Measurements from ENCODE around the gene B3GAT1.

The B3GAT1 gene

DNA sequence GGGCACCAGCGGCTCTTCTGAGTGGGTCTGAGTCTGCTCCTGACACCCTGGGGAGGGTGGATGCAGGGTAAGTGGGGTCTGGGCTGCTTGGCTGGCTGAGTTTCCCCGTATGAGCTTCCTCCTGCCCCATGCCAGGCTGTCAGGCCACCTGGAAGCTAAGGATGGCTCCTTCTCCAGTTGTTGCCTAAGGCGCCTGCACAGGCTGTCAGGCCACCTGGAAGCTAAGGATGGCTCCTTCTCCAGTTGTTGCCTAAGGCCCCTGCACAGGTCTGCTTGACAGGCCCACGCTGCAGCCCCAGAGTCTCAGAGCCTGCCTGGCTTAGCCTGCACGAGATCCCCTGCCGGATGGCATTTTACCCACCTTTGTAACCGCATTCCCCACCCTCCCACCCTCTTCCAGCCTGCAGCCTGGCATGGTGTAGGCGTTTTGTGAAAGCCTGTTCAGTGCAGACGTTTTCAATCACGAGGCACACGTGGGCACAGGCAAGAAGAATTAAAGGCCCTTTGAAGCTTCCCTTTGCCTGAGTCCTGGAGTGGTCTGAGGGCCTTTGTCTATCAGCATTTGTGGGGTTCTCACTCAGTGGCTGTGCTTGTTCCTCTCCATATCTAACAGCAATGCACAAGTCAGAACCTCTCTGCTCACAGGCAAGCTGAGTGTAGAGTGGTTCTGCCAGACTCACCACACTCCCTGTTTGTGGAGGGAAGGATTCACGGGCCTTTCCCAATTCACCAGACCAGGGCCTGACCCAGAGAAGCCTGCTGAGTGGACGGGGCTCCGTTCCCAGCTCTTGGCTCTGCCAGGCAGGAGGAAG, 40.2 kb upstream of the B3GAT1 start:
- no peak overlapping the region for H3K27ac ChIP-seq (ENCODE audit: low read depth, low read length)
- H3K4me1 ChIP-seq (ENCODE audit: control insufficient read depth, low read length) = no peaks in the 10 kb centered on the region
- H3K4me3 ChIP-seq (ENCODE audit: low read length) = no peak overlapping the region
- H3K79me2 ChIP-seq (ENCODE audit: control insufficient read depth, low read length) = no peaks in the 10 kb centered on the region
- no peaks in the 10 kb centered on the region for H3F3A ChIP-seq (ENCODE audit: control insufficient read depth, insufficient read depth)
- no peaks in the 10 kb centered on the region for H4K20me1 ChIP-seq (ENCODE audit: control insufficient read depth, insufficient read depth, low read depth, low read length)
- peaks cover 12% of the 10 kb centered on the region; the same call in 1 of the 2 replicates for H3K9me3 ChIP-seq (ENCODE audit: control insufficient read depth, insufficient read depth, low read length)
- H3K27me3 ChIP-seq (ENCODE audit: control insufficient read depth, low read length) = no peaks in the 10 kb centered on the region
- H3K4me2 ChIP-seq (ENCODE audit: low read length) = no peak overlapping the region
- no peaks in the 10 kb centered on the region for H3K9me2 ChIP-seq (replicated peaks; ENCODE audit: control insufficient read depth, low read length)
- TF ChIP-seq, protein P1, sequence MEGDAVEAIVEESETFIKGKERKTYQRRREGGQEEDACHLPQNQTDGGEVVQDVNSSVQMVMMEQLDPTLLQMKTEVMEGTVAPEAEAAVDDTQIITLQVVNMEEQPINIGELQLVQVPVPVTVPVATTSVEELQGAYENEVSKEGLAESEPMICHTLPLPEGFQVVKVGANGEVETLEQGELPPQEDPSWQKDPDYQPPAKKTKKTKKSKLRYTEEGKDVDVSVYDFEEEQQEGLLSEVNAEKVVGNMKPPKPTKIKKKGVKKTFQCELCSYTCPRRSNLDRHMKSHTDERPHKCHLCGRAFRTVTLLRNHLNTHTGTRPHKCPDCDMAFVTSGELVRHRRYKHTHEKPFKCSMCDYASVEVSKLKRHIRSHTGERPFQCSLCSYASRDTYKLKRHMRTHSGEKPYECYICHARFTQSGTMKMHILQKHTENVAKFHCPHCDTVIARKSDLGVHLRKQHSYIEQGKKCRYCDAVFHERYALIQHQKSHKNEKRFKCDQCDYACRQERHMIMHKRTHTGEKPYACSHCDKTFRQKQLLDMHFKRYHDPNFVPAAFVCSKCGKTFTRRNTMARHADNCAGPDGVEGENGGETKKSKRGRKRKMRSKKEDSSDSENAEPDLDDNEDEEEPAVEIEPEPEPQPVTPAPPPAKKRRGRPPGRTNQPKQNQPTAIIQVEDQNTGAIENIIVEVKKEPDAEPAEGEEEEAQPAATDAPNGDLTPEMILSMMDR (IDR thresholded peaks at IDR 0.05; ENCODE audit: low read depth, low read length, poor library complexity, severe bottlenecking) = no peak
- no peak for TF ChIP-seq EZH2phosphoT487 (IDR thresholded peaks at IDR 0.05; ENCODE audit: borderline replicate concordance, low read length)
- H3K36me3 ChIP-seq (ENCODE audit: control insufficient read depth, low read length) = no peaks in the 10 kb centered on the region

DNA sequence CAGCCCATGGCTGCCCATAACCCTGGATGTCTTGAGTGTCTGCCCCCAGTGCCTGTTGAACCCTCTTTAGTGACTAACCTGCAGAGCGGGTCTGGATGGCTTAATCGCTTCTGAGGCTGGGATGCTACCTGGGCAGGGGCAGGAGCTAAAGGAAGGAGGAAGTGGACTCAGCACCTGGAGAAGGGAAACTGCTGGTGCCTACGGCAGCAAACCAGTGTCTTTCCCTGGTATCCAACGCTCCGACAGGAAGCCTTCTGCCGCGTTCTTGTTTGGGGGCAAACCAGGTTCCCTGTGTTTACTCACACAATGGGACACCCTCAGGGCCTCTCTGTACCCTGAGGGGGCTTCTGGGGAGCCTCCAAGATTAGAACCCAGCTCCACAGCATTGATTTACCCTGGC, 38.1 kb upstream of the B3GAT1 start:
- Histone ChIP-seq H3K79me2 (ENCODE audit: control insufficient read depth, low read length) (no peaks in the 10 kb centered on the region), H3K27me3 (ENCODE audit: control insufficient read depth, low read length) (no peaks in the 10 kb centered on the region), H3K4me3 (ENCODE audit: low read length) (no peak overlapping the region), H3K4me1 (ENCODE audit: control insufficient read depth, low read length) (no peaks in the 10 kb centered on the region), H4K20me1 (ENCODE audit: control insufficient read depth, insufficient read depth, low read depth, low read length) (no peaks in the 10 kb centered on the region), H3F3A (ENCODE audit: control insufficient read depth, insufficient read depth) (no peaks in the 10 kb centered on the region), H3K9me3 (ENCODE audit: control insufficient read depth, insufficient read depth, low read length) (no peaks in the 10 kb centered on the region), H3K9me2 (replicated peaks; ENCODE audit: control insufficient read depth, low read length) (no peaks in the 10 kb centered on the region), H3K27ac (ENCODE audit: low read depth, low read length) (no peak overlapping the region), H3K4me2 (ENCODE audit: low read length) (no peak overlapping the region), H3K36me3 (ENCODE audit: control insufficient read depth, low read length) (no peaks in the 10 kb centered on the region)
- no peak for TF ChIP-seq EZH2phosphoT487 (IDR thresholded peaks at IDR 0.05; ENCODE audit: borderline replicate concordance, low read length)
- TF ChIP-seq, protein P1 (IDR thresholded peaks at IDR 0.05; ENCODE audit: low read depth, low read length, poor library complexity, severe bottlenecking) = no peak

DNA sequence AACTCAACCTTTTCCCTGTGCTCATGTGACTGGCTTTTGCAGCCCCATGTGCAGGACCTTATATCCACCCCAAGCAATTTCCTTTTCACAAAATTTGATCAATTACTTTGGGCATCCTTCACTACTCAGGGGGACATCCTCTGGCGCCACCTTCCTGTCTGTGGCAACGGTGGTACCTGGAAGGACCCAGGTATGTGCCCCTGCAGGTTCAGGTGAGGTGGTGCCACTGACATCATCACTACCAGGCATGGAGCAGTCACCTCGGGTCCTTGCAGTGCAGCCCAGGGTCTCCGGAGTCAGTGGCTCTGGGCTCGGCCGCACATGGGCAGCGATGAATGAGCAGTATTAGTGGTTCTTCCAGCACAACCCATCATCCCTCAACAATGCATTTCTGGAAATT, 37.7 kb upstream of the B3GAT1 start:
- H3K27me3 ChIP-seq (ENCODE audit: control insufficient read depth, low read length) = no peaks in the 10 kb centered on the region
- no peaks in the 10 kb centered on the region for H3K79me2 ChIP-seq (ENCODE audit: control insufficient read depth, low read length)
- H3K4me3 ChIP-seq (ENCODE audit: low read length) = no peak overlapping the region
- no peaks in the 10 kb centered on the region for H3K9me2 ChIP-seq (replicated peaks; ENCODE audit: control insufficient read depth, low read length)
- H3K36me3 ChIP-seq (ENCODE audit: control insufficient read depth, low read length) = no peaks in the 10 kb centered on the region
- no peaks in the 10 kb centered on the region for H3K9me3 ChIP-seq (ENCODE audit: control insufficient read depth, insufficient read depth, low read length)
- no peak overlapping the region for H3K27ac ChIP-seq (ENCODE audit: low read depth, low read length)
- no peak overlapping the region for H3K4me2 ChIP-seq (ENCODE audit: low read length)
- no peaks in the 10 kb centered on the region for H4K20me1 ChIP-seq (ENCODE audit: control insufficient read depth, insufficient read depth, low read depth, low read length)
- H3K4me1 ChIP-seq (ENCODE audit: control insufficient read depth, low read length) = no peaks in the 10 kb centered on the region
- TF ChIP-seq, protein P1 (IDR thresholded peaks at IDR 0.05; ENCODE audit: low read depth, low read length, poor library complexity, severe bottlenecking) = no peak
- TF ChIP-seq EZH2phosphoT487 (IDR thresholded peaks at IDR 0.05; ENCODE audit: borderline replicate concordance, low read length) = no peak
- H3F3A ChIP-seq (ENCODE audit: control insufficient read depth, insufficient read depth) = no peaks in the 10 kb centered on the region

All from DOHH2 (cell line).